HG03108 (cell line): ENCODE results near the gene FCHSD2.
"Not testable (repeated sequence)": the region's sequence is repeated elsewhere in the genome, so short reads cannot be mapped to it uniquely, and the experiment has no call there.

Experiments used
- ATAC-seq: cut with Tn5 transposase; IDR thresholded peaks from one replicate; pipeline ENCODE4 v1.9.1; 2021; ENCODE audit warnings: moderate library complexity; ENCODE audit not compliant: unreplicated experiment

FCHSD2 gene

GRCh38 chr11:72848846-72849466 is 293.2 kb downstream of the FCHSD2 start:
- ATAC-seq, result no peak

GRCh38 chr11:72844356-72844755 is 297.8 kb downstream of the FCHSD2 start:
- no peak for ATAC-seq

GRCh38 chr11:72842653-72843330 is 299.3 kb downstream of the FCHSD2 start:
- no peak for ATAC-seq

DNA sequence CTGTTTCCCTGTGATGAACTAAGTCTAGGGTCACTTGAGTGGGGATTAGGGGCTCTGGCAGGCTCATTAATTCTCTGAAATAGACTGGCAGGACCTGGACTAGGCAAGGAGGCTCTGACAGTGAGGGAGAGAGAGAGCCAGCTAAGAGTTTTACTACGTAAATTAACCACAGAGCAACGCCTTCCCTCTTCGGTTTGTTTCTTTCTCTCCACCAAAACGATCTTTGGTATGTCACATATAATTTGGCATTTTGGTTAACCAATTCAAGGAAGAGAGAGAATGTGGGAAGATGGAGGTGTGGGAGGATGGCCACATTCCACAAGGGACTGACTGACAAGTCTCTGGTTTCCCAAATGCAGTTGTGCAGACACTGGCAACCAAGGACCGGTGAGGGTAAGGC is 300.0 kb downstream of the FCHSD2 start:
- no peak for ATAC-seq

DNA sequence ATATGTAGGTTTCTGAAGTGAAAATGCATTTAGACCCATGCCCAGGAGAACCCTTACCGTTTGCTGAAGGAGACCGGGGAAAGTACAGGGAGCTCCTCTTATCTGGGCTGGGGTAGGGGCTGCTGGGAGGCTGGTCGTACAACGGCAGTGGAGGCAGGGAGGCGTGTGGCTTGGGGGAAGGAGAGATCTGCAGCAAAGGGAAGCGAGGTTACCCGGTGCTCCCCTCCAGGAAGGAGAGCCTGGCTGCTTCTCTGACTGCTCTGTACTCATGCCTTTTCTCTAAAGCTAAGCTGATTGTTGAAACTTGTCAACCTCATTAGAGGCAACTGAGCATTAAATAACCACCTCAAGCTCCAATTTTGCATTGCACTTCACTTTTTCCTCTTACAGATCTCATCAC is 300.7 kb downstream of the FCHSD2 start:
- ATAC-seq, result no peak

- ATAC-seq, result no peak
Measured at GRCh38 chr11:72840780-72841179, 301.3 kb downstream of the FCHSD2 start.

DNA sequence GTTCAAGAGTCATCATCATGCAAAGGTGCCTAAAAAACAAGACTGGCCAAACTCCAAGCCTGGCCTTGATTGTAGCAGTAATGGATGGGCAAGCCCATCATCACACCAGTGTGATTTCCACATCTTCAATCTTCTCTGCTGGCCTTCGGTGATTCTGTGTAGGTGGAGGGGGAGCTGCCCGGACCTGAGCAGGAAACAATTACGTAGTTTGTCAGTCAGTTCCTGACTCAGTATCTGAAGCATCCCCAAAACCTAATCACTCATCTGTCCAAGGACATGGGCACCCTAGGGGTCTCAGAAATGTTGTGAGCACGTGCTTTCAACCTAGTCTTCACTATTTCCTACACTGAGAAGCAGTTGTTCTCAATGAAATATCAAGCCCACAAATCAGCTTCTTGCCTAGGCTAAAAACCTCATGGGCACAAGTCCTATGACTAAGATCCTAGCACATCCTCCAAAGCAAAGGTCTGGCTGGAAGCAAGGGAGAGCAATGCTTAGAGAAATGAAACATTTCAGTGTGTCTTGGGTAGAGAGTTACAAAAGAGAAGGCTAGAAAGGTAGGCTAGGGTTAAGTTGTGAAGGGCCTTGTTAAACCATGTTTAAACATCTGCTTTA is 303.3 kb downstream of the FCHSD2 start:
- ATAC-seq, result no peak

GRCh38 chr11:72836111-72836510 is 306.0 kb downstream of the FCHSD2 start:
- ATAC-seq, result no peak

- no peak for ATAC-seq
Measured at GRCh38 chr11:72834905-72835304, 307.2 kb downstream of the FCHSD2 start.

- ATAC-seq, result no peak
Measured at GRCh38 chr11:72833811-72834493, 308.2 kb downstream of the FCHSD2 start.

DNA sequence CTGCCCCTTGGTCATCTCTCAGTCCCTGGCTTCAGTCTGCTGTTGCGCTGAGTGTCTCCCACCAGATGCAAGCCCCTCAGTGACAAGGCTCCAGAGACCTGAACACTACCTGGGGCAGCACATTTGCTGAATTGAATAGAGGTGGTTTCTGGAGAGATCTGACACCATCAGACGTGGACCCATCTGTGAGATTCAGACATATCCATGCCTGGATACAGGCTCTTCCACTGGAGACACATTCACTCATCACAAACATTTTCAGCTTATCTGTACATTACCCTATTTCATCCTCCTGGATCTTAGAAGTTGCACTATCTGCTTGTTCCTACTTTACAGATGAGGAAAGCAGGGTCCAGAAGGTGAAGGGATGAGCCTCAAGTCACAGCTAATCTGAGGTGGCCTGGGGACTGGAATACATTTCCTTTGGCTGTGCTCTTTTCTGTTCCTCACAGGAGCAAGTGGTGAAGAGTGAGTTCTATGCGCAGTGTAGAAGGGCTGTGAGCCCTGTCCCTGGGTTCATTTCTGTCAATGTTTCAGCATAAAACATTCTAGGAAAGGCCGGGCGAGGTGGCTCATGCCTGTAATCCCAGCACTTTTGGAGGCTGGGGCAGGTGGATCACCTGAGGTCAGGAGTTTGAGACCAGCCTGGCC is 308.9 kb downstream of the FCHSD2 start:
- ATAC-seq, result no peak

- no peak for ATAC-seq
Measured at GRCh38 chr11:72832301-72833082, 309.6 kb downstream of the FCHSD2 start.

DNA sequence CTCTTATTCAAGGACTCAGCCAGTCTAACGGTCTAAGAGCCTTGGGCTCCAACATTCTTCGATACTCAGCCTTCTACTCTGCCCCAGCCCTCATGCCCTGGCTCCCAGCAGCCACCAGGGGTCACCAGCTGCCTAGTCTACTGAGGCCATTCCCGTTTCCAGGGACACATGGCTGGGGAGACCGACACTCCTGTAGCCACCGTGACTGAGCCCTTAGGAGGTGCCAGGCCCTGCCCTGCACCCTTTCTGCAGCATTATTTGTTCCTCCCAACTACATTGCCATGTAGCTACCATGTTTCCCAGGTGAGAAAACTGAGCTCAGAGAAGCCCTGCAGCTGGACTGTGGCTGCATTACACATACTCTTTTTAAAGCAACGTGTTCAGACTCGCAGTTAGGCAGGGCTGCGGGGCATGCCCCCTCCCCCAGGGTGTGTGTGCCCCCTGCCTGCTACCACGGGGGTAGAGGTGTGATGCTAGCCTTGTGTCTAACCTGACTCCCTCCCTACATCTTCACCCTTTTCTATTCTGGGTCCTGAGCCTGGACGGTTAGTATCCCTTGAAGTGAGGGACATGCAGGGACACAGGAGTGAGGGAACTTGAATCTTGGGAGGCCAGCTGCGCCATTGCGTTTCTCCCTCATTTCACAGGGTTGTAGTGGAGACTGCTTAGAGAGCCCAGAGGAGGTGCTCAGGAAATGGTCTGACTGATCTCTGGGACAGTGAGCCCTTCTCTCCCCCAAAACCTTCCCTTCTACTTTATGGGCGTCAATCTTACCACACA is 310.4 kb downstream of the FCHSD2 start:
- ATAC-seq, result no peak

GRCh38 chr11:72829884-72830533 is 312.1 kb downstream of the FCHSD2 start:
- no peak for ATAC-seq

GRCh38 chr11:72829178-72829577 is 312.9 kb downstream of the FCHSD2 start:
- no peak for ATAC-seq

DNA sequence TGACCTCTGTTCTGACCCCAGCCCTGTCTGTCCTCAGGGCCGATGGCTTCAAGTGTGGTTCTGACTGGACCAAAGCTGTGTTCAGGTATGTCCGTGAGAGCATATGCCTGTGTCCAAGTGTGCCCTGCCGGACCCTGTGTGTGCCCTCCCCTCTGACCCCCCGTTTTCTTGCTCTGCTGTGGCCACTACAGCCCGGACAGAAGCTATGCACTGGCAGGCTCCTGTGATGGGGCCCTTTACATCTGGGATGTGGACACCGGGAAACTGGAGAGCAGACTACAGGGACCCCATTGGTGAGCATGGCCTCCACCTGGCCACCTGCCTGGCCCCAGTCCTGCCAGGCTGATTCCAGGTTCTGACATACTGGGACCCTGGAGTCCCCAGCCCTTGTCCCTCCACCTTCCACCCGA is 313.4 kb downstream of the FCHSD2 start:
- ATAC-seq, result no peak

DNA sequence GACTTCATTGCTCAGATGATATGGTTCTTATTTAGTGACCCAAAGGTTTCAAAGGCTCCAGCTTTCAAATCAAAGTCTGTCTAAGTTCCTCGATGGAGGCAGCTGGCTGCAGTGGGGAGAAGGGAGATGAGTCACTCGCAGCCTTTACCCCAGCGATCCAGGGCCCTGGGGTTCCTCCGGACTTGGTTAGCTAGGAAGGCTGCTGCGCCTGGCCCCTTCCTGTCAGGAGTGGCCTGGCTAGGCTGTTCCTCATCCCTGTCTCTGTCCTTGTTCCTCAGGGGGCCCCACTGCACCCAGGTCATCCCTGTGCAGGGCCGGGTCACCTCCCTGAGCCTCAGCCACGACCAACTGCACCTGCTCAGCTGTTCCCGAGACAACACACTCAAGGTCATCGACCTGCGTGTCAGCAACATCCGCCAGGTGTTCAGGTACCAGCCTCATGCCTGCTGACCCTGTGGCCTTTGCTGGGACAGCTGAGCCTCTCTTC is 314.0 kb downstream of the FCHSD2 start:
- ATAC-seq, result no peak

- not testable (repeated sequence) for ATAC-seq
Measured at GRCh38 chr11:72827656-72828055, 314.5 kb downstream of the FCHSD2 start.

DNA sequence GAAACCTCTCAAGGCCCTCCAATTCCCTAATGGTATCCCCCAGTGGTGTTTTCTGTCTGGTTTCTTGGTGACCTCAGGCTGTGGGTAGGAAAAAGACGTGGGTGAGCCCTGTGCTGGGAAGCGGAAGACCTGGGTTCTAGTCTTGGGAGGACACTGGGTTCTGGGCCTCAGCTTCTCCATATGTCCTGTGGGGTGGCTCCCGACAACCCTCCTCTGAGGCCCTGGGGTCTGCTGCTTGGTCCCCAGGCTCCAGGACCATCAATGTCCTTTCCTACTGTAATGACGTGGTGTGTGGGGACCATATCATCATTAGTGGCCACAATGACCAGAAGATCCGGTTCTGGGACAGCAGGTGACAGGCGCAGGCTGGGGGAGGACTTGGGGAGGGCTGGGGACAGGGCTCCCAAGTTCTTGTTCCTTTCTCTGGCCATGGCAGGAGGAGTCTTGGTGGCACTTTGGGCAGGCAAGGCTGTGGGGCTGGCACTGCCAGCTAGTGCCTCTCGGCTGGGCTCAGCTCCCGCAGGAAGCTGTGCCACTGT is 315.1 kb downstream of the FCHSD2 start:
- no peak for ATAC-seq
